ENCODE measurements around the gene SLC24A4.

SLC24A4 gene

GRCh38 chr14:92439537-92440344, 116.8 kb downstream of the SLC24A4 start:
- TF ChIP-seq SPI1 (IDR thresholded peaks at IDR 0.05; ENCODE audit: borderline replicate concordance, low read depth) (no peak), POLR2AphosphoS5 (IDR thresholded peaks at IDR 0.05; ENCODE audit: low read depth) (no peak), GABPA (IDR thresholded peaks at IDR 0.05; ENCODE audit: low read depth) (no peak)
- no peak overlapping the region for H3K4me3 ChIP-seq (replicated peaks; ENCODE audit: insufficient read depth, low read length)
- H3K27ac ChIP-seq (replicated peaks), result no peak overlapping the region
- no peak for DNase-seq (ENCODE audit: low read depth in 1 of 2, low spot score in 1 of 2)
- H3K27me3 ChIP-seq (ENCODE audit: insufficient read depth, poor library complexity, severe bottlenecking), result no peaks in the 10 kb centered on the region

- Histone ChIP-seq H3K4me3 (replicated peaks; ENCODE audit: insufficient read depth, low read length) (no peak overlapping the region), H3K27me3 (ENCODE audit: insufficient read depth, poor library complexity, severe bottlenecking) (no peaks in the 10 kb centered on the region), H3K27ac (replicated peaks) (no peak overlapping the region)
- TF ChIP-seq POLR2AphosphoS5 (IDR thresholded peaks at IDR 0.05; ENCODE audit: low read depth), result no peak
- TF ChIP-seq REST (IDR thresholded peaks at IDR 0.05; ENCODE audit: insufficient replicate concordance, low read depth), result no peak
- TF ChIP-seq GABPA (IDR thresholded peaks at IDR 0.05; ENCODE audit: low read depth), result no peak
- no peak for TF ChIP-seq CTCF (IDR thresholded peaks at IDR 0.05; ENCODE audit: insufficient read depth, low read length)
- TF ChIP-seq SPI1 (IDR thresholded peaks at IDR 0.05; ENCODE audit: borderline replicate concordance, low read depth), result no peak
- DNase-seq (ENCODE audit: low read depth in 1 of 2, low spot score in 1 of 2), result no peak
Observed at GRCh38 chr14:92440345-92441003, 117.5 kb downstream of the SLC24A4 start.

- no peak overlapping the region for H3K27ac ChIP-seq (replicated peaks)
- DNase-seq (ENCODE audit: low read depth in 1 of 2, low spot score in 1 of 2), result no peak
- no peaks in the 10 kb centered on the region for H3K27me3 ChIP-seq (ENCODE audit: insufficient read depth, poor library complexity, severe bottlenecking)
- no peak overlapping the region for H3K4me3 ChIP-seq (replicated peaks; ENCODE audit: insufficient read depth, low read length)
- TF ChIP-seq REST (IDR thresholded peaks at IDR 0.05; ENCODE audit: insufficient replicate concordance, low read depth) (no peak), SPI1 (IDR thresholded peaks at IDR 0.05; ENCODE audit: borderline replicate concordance, low read depth) (no peak), POLR2AphosphoS5 (IDR thresholded peaks at IDR 0.05; ENCODE audit: low read depth) (no peak), CTCF (IDR thresholded peaks at IDR 0.05; ENCODE audit: insufficient read depth, low read length) (no peak), GABPA (IDR thresholded peaks at IDR 0.05; ENCODE audit: low read depth) (no peak)
Observed at GRCh38 chr14:92441751-92442504, 119.0 kb downstream of the SLC24A4 start.

GRCh38 chr14:92443167-92443566, 120.2 kb downstream of the SLC24A4 start:
- TF ChIP-seq GABPA (IDR thresholded peaks at IDR 0.05; ENCODE audit: low read depth), result no peak
- TF ChIP-seq POLR2AphosphoS5 (IDR thresholded peaks at IDR 0.05; ENCODE audit: low read depth), result no peak
- no peak for TF ChIP-seq CTCF (IDR thresholded peaks at IDR 0.05; ENCODE audit: insufficient read depth, low read length)
- no peak for TF ChIP-seq REST (IDR thresholded peaks at IDR 0.05; ENCODE audit: insufficient replicate concordance, low read depth)
- TF ChIP-seq SPI1 (IDR thresholded peaks at IDR 0.05; ENCODE audit: borderline replicate concordance, low read depth), result no peak
- H3K4me3 ChIP-seq (replicated peaks; ENCODE audit: insufficient read depth, low read length), result no peak overlapping the region
- no peak for DNase-seq (ENCODE audit: low read depth in 1 of 2, low spot score in 1 of 2)
- no peak overlapping the region for H3K27ac ChIP-seq (replicated peaks)
- no peaks in the 10 kb centered on the region for H3K27me3 ChIP-seq (ENCODE audit: insufficient read depth, poor library complexity, severe bottlenecking)
